Activated CD8-positive, alpha-beta memory T cell treated with anti-CD3 and anti-CD28 coated beads, Interleukin-2, amount 50 U/mL, for 24 hours (primary cell): ENCODE results near the gene SRL.
"Not testable (repeated sequence)": the region's sequence is repeated elsewhere in the genome, so short reads cannot be mapped to it uniquely, and the experiment has no call there.

Experiments used
- DNase-seq: peaks from one replicate; pipeline ENCODE4 v3.0.0-alpha.2; 2020; ENCODE audit errors: extremely low read depth

The SRL gene

GRCh38 chr16:4160658-4161430, 81.0 kb downstream of the SRL start:
- no peak for DNase-seq

DNA sequence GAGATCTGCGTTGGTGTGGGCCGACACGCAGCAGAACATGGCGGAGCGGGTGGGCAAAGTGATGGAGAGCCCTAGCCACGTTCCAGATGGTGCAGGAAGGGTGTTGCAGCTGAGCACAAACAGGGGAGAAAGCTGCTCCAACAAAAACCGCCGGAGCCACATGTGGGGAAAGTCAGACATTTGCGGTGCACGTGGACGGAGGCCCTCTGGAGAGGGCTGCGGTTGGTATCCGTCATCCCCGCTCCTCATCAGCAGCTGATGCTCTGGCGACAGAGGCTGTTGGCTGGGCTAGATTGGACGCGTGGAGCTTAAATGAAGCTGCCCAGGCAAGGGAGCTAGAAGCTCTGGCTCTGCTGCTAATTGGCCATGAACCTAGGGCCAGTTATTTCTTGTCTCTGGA, 82.2 kb downstream of the SRL start:
- DNase-seq = no peak

DNA sequence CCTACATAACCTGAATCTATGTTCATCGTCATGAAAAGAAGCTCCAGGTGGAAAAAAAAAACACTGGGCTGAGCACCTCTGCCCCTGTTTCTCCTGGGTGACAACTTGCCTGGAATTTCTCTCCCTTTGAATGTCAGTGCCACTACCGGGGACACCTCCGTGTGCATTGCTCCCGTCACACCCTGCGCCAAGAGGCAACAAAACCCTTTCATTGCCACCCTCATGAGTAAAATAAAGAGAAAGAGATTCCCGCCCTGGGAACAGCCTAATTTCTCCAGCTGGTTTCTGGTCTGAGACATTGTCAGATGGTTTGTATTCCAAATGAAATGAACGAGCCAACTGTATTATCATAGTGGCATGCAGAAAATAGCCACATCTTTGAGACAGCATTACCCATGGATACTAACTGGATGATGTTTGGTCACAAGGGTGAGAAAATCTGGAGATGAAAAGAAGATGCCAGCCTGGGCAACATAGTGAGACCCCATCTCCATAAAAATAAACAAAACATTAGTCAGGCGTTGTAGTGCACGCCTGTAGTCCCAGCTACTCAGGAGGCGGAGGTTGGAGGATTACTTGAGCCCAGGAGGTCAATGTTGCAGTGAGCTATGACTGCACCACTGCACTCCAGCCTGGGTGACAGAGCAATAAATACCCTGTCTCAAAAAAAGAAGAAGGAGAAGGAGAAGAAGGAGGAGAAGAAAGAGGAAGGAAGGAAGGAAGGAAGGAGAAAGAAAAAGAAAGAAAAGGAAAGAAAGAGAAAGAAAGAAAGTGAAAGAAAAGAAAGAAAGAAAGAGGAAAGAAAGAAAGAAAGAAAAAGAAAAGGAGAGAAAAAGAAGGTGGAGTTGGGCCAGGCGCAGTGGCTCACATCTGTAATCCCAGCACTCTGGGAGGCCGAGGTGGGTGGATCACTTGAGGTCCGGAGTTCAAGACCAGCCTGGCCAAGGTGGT, 83.5 kb downstream of the SRL start:
- no peak for DNase-seq

DNA sequence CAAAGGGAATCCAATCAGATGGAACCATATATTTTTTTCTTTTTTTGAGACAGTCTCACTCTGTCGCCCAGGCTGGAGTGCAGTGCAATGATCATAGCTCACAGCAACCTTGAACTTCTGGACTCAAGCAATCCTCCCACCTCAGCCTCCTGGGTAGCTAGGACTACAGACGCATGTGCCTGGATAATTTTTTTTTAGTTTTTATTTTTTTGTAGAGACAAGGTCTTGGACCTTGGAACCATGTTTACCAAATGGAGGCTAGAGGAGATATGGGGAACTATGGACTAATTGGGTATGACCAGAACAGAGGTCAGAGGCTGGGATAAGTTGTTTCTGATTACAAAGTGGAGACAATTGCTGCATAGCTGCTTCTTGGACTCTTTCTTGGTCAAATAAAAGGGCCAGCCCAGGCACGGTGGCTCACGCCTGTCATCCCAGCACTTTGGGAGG, 84.5 kb downstream of the SRL start:
- DNase-seq = no peak

GRCh38 chr16:4156503-4156902, 85.4 kb downstream of the SRL start:
- DNase-seq = not testable (repeated sequence)

DNA sequence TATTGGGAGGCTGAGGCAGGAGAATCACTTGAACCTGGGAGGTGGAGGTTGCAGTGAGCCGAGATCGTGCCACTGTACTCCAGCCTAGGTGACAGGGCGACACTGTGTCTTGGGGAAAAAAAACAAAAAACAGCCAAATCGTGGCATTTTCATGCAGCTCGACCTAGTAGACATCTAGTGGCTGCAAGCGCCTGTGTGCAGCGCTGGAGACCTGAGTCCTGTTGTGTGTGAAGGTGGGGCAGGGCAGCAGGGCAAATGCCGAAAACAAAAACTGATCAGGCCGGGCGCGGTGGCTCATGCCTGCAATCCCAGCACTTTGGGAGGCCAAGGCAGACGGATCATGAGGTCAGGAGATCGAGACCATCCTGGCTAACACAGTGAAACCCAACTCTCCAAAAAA, 88.5 kb downstream of the SRL start:
- not testable (repeated sequence) for DNase-seq

DNA sequence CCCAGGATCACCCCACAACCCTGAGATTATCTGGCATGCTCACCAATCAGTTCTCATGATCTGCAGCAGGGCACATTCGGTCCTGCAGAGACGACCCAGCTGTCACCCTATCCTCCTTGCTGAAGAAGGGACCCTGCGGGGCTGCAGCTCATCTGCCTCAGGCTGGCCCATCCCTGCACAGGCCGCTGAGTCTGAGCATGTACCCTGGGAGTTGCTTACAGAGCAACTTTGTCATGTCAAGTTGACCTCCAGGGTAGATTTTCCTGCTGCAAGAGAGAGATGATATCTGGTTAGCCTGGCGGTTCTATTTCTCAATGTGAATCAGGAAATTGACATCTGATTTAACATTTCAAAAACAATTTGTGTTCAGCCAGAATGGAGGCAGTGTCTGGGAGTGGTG, 89.6 kb downstream of the SRL start:
- DNase-seq = no peak

DNA sequence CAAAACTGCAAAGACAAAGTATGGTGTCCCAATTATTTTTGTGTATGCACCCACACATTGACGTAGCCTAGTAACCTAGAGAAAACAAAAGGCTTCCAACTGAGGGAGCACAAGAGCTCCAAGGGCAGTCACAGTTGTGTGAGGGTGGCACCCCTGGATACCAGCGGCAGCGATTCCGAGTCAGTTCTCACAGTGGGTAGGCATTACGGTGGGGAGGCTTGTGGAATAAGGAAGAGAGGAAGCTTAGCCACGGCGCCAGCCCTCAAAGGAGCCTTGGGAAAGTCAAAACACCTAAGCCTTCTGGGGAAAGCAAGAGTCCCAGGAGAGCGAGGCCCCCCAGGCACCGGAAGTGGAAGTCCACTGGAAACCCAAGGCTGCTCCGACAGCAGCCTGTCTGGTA, 94.6 kb downstream of the SRL start:
- DNase-seq = no peak

DNA sequence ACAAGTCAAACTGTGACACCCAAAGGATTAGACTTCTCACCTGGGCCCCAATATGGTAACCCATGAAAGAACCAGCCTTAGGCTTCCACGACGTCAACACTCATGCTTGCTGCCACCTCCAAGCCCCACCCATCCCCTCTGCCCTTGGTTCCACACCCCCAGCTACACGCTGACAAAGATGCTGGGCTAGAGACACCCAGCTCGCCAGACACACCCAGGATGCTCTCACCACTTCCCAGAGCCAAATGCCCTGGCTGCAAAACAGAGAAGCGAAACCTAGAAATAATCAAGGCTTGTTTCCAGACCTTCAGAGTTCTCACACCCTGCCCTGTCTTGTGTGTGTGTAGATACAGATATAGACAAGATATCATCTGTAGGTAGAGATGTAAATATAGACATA, 99.6 kb downstream of the SRL start:
- no peak for DNase-seq

GRCh38 chr16:4141604-4142003, 100.3 kb downstream of the SRL start:
- DNase-seq = no peak

DNA sequence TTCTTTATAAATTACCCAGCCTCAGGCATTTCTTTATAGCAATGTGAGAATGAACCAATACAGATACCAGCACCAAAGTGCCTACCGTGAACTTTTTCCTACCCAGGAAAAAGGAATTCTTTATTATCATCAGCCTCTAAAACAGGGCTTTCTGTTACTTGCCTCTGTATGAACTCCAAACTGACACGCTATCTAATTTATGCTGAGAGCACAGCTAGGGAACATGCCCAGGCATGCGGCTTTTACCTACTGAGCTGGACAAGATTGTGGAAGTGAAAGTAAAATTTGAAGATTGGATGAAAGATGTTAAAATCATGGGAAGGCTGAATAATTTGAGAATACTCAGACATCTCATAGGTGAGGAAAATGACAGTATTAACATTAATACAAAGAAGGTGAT, 101.2 kb downstream of the SRL start:
- no peak for DNase-seq

- DNase-seq = no peak
These were observed 101.9 kb downstream of the SRL start for GRCh38 chr16:4139968-4140367.
